Skin epidermis (tissue), 12 donors: ENCODE measurements around the gene PRKG1.
"Not testable (repeated sequence)": the region's sequence is repeated elsewhere in the genome, so short reads cannot be mapped to it uniquely, and the experiment has no call there.

Experiments used
- H3K27ac ChIP-seq, 21 experiments: fragments of 200-600 bp; sonication (generic) in 11 of 21; one replicate each; pipeline ENCODE4 v1.5.0; 2020; ENCODE audit warnings: mild to moderate bottlenecking in 3 of 21, inconsistent platforms in 2 of 21, moderate library complexity in 2 of 21
- H3K4me3 ChIP-seq, 7 experiments: fragments of 200-600 bp; sonication (generic) in 2 of 7; one replicate each; pipeline ENCODE4 v1.5.0; 2020; ENCODE audit warnings: inconsistent platforms in 2 of 7, mild to moderate bottlenecking in 2 of 7, moderate library complexity in 1 of 7

PRKG1 gene

DNA sequence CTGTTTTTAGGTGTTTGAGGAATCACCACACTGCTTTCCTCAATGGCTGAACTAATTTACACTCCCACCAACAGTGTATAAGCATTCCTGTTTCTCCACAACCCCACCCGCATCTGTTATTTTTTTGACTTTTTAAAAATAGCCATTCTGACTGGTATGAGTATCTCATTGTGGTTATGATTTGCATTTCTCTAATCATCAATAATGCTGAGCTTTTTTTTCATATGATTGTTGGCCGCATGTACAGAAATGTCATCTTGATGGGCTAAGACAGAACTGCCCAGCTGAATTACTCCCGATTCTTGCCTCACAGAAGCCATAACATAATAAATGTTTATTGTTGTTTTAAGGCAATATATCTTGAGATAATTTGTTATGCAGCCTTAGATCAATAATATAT lies 1146.7 kb downstream of the PRKG1 start:
- Histone ChIP-seq H3K27ac (no peak overlapping the region), H3K4me3 (no peak overlapping the region)

DNA sequence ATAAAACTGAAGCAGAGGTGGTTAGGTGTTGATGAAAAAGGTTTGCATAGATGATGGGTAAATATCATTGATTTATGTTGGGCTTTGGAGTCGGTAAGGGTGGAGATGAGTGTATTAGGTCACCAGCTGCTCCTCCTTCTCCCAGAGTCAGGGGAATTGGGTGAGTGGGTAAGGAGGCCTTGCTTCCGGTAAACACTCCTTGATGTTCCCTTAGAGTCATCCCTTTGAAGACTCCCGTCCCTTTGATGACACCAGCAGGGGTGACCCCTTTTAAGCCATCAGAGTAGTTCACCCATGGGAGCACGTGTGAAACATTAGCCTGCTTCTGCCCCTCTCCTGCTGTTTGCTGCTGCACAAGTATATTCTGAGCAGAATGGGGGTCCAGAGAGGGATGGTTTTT lies 1147.6 kb downstream of the PRKG1 start:
- Histone ChIP-seq H3K4me3 (no peak overlapping the region), H3K27ac (no peak overlapping the region)

DNA sequence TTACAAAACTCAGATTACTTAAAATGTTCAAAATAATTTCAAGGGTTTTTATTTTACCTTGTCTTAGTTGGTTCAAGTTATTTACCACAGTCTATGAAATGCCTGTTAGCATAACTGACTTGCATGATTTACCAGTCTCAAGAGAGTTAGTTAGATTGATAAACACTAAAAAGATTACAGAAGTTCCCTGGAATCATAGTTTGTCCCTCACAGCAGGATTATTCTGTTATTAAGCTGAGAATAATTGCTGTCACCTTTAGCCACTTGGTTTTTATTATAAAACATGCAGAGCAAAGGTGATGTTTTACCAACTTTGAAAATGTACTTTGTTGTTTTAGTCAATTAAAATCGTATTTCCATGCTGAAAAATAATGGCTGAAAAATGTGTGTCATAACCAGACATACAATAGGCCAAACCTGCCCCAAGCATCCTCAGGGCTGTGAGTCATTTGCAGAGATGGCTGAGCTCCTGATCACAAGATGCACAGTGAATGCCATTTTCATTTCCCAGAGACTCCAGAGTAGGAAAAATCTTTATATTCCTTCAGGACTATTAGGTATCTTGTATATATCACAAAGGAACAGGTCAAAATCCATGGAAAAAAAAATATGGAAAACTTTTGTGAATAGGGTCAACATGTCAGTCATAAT lies 1152.0 kb downstream of the PRKG1 start:
- Histone ChIP-seq H3K27ac (no peak overlapping the region), H3K4me3 (no peak overlapping the region)

DNA sequence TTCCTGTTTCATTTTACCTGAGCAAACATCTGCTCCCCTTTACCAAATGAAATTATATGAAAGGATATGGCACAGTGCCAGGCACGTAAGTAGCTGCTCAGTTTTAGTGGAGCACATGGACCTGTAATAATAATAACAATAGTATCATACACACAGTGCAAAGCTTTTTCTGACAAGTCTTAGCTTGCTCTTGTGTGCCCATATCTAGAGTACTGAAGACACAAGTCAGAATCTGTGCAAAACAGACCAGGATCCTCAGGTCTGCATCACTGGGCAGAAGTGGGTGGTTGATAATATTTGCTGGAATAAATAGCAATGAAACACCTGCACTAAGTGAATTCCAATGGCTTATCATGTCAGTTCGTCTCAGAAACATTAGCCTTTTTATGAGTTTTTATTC lies 1154.3 kb downstream of the PRKG1 start:
- no peak overlapping the region for H3K4me3 ChIP-seq
- no peak overlapping the region for H3K27ac ChIP-seq

DNA sequence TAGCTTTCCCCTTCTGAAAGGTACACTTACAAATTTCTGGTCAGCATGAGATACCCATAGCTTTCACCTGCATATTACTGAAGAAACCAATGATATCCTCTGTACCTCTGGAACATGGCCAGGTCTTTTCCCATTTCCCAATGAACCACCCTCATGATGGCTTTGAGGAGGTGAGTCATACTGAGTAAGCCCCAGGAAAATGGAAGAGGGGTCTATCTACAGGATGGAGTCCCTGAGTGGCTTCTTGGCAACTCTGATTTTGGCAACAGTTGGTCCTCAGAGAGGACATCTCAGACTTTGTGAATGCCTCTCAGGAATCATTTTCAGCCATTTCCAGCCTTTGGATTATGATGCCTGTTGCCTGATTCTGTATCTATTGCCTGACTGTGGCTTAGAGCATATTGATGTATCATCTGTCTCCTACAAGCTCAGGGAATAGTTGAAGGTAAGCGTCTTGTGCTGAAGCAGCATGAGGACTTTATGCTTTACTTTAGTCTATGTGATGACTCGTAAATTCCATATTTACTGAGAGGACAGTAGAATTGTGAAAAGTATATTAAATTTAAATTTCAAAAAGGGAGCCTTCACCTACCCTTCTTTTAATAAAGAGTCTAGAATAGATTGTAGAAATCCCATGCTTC lies 1155.1 kb downstream of the PRKG1 start:
- H3K4me3 ChIP-seq = no peak overlapping the region
- H3K27ac ChIP-seq = no peak overlapping the region

DNA sequence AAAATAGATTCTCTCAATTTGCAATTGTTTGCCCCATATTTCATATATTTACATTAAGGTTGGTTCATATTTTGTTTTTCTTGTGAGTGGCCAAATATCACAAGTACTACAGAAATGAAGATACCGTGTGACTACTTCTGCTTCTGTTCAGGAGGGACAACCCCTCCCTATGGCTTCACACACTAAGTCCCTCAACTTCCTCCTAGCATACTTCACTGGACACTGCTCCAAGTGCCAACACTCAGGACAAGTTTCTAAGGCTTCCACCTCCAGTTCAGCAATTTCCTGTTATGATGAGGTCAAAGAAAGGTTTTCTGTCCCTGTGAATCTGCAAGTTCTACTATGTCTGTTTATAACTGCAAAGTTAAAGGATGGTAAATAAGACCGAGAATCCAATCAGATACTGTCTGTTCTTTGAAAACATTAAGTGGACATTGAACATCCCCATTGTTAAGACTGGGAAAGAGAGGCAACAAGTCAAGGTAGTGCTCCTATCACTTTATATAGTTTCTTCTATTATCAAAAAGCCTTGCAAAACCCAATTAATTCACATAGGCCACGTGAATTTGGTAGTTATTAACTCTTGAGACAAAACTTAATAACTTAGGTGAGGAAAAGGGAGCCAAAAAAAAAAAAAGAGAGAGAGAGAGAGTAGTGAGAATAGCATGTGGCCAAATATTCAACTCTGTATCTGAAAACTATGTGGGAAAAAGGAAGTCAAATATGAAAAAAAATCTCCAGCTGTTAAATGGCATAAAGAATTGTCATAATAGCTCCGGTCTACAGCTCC lies 1158.5 kb downstream of the PRKG1 start:
- Histone ChIP-seq H3K27ac (no peak overlapping the region), H3K4me3 (peak overlapping the region in 2 of 7 experiments; percentile 14 to 26)

DNA sequence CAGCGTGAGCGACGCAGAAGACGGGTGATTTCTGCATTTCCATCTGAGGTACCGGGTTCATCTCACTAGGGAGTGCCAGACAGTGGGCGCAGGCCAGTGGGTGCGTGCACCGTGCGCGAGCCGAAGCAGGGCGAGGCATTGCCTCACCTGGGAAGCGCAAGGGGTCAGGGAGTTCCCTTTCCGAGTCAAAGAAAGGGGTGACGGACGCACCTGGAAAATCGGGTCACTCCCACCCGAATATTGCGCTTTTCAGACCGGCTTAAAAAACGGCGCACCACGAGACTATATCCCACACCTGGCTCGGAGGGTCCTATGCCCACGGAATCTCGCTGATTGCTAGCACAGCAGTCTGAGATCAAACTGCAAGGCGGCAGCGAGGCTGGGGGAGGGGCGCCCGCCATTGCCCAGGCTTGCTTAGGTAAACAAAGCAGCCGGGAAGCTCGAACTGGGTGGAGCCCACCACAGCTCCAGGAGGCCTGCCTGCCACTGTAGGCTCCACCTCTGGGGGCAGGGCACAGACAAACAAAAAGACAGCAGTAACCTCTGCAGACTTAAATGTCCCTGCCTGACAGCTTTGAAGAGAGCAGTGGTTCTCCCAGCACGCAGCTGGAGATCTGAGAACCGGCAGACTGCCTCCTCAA lies 1159.2 kb downstream of the PRKG1 start:
- peak overlapping the region in 2 of 7 experiments; percentile 14 to 26 for H3K4me3 ChIP-seq
- H3K27ac ChIP-seq = not testable (repeated sequence)

DNA sequence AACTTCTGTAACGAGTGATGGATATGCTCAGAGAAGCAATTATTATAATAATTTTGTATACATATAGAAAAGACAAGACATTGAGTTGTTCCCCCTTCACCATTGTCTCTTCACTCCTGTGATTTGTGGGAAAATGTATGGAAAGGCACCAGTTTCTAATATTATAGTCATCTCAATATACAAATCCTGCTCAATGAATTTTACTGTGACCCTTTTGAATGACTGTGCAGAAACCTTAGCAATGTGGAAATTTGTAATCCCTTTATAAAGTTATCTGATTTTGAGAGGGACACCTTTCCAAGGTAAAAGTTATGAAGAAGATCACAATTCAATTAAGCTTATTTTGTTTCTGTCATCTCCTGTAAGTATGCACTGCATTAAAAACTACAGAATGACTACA lies 1165.5 kb downstream of the PRKG1 start:
- no peak overlapping the region for H3K27ac ChIP-seq
- H3K4me3 ChIP-seq = no peak overlapping the region

DNA sequence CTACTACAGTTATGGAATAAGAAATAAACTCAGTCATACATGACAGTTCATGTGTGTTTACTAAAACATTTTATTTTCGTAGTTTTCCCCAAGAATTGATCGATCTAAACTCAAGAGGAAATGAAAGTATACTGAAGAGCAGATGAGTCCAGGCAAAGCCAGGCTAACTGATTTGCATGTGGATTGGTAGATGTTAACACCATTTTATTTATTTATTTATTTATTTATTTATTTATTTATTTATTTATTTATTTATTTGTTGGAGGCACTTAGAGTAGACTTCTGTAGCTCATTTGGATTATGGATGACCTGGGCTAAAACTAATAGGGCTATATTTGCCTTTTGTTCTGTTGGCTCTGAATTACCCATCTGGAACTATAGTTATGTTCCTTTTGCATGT lies 1171.3 kb downstream of the PRKG1 start:
- no peak overlapping the region for H3K4me3 ChIP-seq
- H3K27ac ChIP-seq = no peak overlapping the region

DNA sequence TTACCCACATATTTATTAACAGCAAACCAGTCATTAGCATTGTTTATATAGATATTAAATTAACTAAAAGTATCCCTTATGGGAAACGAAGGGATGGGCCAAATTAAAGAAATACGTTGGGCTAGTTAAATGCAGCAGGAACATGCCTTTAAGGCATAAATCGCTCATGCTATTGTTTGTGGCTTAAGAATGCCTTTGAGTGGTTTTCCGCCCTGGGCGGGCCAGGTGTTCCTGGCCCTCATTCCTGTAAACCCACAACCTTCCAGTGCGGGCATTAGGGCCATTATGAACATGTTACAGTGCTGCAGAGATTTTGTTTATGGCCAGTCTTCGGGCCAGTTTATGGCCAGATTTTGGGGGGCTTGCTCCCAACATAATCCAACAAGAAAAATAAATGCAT lies 1173.6 kb downstream of the PRKG1 start:
- not testable (repeated sequence) for H3K4me3 ChIP-seq, H3K27ac ChIP-seq

DNA sequence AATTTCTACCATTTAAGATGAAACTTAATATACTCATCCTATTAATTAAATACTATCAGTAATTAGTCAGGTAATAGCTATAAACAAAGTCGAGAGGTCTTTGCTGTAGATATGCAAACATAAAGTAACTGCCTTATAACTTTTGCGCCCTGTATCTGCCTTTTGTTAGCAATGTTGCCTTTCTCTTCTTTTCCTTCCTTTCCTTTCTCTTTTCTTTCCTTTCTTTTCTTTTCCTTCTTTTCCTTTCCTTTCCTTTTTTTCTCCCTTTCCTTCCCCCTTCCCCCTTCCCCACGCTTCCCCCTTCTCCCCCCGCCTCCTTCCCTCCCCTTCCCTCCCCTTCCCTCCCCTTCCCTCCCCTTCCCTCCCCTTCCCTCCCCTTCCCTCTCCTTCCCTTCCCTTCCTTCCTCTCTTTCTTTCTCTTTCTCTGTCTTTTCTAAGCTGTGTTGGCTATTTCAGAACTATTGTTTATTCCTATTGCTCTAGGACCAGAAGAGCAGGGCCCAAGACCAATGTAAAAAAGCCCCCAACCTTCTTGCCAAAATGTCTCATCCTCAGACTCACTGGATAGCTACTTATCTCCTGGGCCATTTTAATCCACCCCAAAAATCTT lies 1174.5 kb downstream of the PRKG1 start:
- Histone ChIP-seq H3K27ac (no peak overlapping the region), H3K4me3 (no peak overlapping the region)

DNA sequence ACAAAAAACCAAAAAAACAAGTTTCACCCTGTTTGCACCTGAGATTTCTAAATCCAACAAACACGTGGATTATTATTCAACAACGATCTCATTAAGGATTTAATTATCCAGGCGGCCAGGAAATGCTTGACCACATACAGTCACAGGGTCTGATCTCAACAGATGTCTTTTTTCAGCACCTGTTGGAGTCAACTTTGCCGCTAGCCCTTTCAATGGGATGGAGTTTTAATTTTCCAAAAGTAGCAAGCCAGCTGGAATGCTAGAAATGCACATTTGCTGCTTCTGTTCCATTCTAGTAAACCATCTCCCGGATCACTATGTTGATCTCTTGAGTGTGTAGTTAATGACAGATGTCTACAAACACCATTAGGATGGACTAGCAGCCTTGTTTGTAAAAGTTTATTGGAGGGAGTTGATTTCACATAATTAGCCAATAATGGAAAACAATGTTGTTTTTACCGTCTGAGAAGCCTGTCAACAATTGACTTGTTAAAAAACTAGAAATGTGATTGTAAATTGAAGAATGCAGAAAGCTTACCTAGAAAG lies 1175.6 kb downstream of the PRKG1 start:
- Histone ChIP-seq H3K27ac (no peak overlapping the region), H3K4me3 (no peak overlapping the region)

DNA sequence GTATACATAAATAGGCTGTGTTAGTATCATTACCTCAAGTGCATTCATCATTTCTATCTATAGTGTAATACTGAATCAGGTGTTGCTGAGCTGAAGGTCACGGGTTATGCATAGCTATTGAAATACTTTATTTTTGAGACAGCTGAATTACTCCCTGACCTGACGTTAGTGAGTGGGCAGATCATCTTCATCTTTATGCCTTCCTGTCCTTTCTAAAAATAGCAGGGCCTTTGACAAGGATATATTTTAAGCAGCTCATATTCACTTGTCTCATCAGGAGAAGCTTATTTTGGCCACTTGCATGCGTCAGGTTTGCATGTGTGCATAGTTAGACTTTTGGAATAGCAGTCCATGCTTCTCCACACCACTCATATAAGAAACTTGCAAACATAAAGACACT lies 1176.2 kb downstream of the PRKG1 start:
- Histone ChIP-seq H3K4me3 (no peak overlapping the region), H3K27ac (no peak overlapping the region)

DNA sequence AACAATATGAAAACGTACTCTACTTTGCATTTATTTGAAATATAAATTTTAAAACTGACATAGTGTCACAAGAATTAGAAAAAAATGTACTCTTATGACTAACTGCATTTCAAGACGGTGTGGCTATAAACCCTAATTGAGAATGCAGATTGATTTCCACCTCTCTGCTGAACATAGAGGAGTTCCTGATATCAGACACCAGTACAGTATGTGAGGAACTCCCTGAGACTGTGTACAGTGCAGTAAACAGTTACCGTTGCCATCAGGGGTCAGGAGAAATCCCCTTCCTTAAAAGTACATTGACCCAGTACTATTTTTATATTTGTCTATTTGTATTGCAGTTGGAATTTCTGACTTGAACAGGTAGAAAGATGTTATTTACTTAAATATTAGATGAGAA lies 1178.0 kb downstream of the PRKG1 start:
- Histone ChIP-seq H3K4me3 (no peak overlapping the region), H3K27ac (no peak overlapping the region)

DNA sequence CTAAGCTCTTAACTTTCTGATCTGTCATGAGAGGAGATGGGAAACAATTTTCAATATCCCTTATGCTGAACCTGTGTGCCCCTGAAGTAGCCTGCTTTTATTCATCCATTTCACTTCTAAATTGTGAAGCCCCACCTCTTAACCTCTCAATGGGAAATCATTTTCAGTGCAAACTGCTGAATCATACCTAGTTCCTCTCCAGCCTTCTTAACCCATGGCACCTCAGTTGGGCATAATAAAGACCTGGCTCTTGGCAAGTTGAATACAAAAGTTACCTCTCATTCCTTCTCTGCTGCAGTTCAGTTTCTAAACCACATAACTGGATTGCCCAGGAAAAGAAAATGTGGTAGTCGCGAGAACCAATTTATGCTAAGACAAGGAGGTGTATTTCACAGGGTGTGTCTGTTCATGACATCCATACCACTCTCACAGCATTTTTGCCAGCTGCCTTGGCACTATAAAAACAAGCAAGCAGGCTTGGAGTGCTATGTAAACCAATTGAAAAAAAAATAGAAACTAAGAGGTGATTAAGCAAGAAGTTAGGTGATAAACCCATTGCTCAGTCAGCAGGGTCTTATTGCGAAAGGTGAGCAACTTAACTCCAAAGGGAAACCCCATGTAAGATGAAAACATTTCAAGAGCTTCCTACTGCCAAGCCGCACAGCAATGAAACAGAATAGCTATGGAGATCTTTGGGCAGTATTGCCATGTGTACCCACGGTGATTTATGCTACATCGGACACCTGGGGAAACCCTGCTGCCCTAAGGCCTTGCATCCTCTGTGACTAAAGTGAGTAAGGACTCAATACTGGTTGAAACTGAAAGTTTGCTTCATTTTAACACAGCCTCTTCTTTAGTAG lies 1182.8 kb downstream of the PRKG1 start:
- H3K4me3 ChIP-seq = no peak overlapping the region
- H3K27ac ChIP-seq = no peak overlapping the region

DNA sequence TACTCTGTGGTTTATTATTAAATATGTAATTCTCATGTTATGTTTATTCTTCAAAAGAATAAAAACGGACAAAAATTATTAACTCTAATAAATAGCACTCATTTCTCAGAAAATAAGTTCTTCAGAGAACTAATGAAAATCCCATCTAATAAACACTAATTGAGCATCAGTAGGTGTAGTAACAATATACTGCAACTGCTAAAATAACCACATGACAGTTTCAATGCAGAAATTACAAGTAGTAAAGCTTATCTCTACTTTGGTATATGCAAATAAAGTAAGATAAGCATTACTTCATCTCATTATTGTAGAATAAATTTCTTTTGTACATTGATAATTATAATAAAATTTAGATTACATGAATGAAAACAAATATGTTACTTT lies 1183.4 kb downstream of the PRKG1 start:
- no peak overlapping the region for H3K27ac ChIP-seq
- H3K4me3 ChIP-seq = no peak overlapping the region

DNA sequence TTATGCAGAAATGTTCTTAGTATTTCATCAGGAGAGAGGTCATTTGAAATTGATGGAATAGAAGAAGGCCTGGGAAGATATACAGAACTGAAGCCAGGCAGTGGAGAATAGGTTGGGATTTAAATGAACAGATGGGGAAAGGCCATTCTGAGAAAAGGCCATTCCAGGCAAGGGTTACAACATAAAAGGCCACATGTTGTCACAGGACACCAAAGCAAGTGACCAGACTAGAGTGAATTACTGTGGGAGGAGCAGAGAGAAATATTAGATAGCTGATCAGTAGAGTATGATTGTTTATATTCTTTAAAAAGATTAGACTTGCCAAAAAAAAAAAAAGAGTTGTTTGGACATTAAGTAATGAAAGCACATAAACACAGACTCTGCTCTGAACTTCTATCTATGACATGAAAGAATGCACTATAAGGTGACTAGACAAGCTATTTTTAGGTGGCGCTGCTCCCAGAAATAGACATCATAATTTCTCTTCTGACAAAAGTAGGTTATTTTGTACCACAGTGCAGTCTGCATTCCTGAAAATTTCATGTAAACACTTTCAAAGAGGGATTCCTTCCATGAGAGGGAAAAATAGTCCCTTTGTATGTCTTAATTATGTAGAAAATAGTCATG lies 1184.6 kb downstream of the PRKG1 start:
- Histone ChIP-seq H3K27ac (no peak overlapping the region), H3K4me3 (no peak overlapping the region)

DNA sequence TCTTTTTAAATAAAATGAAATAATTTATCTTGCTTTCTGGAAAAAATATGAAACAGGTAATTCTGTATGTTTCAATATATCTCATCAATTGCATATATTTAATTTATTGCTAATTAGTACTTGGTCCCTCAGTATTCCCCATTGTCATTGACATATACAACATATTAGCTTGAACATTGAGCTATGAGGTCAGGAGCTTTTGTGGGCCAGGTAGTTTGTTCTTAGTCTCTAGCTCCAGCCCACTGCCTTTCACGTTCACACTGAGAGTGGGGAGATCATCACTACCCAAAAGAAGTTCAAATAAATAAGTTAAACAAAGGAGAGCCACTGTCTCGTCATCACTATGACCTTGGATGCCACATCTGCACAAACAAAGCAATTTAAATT lies 1185.1 kb downstream of the PRKG1 start:
- Histone ChIP-seq H3K4me3 (no peak overlapping the region), H3K27ac (no peak overlapping the region)

DNA sequence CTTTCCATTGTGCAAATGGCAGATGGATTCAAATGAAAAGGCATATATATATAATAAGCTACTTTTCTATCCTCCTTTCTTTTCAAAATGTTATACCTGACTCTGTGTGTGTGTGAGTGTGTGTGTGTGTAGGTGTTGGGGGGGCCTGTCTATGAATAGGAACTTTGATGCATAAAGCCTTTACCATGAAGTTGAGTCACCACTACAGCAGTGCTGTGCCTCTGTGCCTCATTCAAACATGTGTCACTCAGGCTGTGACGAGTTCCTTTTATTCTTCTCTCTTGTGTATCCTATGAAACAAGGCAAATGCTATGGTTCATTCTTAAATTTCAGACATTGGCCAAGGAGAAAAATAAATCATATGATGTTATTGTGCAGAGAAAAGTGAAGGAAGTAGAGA lies 1187.1 kb downstream of the PRKG1 start:
- Histone ChIP-seq H3K4me3 (no peak overlapping the region), H3K27ac (no peak overlapping the region)
